CD4-positive, alpha-beta T cell treated with Interferon alpha-2 for 1 hour (primary cell): ENCODE results near the gene TP53RK.

Experiments used
- DNase-seq, 2 donors: peaks; one replicate each; pipeline ENCODE4 v3.0.0-alpha.2; 2020 to 2022

Gene TP53RK

DNA sequence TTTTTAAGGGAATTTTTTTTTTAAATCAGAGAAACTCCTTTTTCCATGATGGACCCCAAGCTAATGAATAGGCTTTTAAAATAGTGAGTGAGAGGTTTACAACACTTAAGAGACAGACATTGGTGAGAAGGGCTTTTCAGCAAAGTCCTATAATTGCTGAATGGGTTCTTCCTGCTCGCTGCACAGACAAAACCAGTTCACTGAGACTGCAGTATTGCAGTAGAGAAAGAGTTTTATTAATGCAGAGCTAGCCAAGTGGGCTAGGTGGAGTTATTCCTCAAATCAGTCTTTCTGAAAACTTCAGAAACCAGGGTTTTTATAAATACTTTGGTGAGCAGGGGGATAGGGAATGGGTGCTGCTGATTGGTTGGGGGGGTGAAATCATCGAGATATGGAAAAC lies 17.0 kb upstream of the TP53RK start:
- no peak for DNase-seq

DNA sequence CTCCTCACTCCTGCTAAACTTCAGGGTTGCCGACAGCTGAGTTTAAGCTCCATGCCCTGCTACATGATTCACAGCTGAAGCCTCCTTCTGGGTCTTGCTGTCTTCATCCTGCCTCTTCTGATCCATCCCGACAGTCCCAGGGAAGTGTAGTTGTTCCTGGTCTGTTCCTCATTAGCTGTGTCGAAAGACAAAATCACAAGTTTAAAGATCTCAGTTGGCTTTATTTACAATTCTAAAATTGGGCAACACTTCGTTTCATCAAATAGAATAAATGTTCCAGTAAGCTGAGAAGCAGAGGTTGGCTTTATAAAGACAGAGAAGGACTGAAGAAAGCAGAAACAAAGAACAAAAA lies 16.1 kb upstream of the TP53RK start:
- DNase-seq = no peak

DNA sequence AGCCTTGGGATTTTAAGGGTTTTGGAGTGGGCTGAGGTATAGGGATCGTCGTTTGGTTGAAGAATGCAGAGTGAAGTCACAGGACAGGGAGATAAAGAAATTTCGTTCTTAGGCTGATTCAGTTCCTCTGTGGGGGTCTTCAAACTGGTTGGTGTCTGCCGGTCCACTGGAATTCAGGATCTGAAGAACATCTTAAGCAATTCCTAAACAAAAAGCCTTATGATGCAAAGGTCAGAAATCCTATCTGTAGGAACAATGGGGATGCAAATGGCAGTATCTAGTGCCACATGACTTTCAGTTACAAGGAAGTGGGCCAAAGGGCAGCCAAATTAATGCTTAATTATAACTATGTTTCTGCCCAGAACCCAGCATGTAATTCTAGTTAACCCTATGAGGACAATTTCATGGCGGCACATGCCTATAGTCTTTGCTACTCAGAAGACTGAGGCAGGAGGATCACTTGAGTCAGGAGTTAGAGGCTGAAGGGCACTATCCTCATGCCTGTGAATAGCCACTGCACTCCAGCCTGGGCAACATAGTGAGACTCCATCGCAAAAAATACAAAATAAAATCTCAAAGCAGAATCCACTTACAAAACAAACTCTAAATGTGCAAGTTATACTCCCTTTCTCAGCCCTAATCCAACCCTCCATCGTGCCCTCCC lies 15.6 kb upstream of the TP53RK start:
- no peak for DNase-seq

DNA sequence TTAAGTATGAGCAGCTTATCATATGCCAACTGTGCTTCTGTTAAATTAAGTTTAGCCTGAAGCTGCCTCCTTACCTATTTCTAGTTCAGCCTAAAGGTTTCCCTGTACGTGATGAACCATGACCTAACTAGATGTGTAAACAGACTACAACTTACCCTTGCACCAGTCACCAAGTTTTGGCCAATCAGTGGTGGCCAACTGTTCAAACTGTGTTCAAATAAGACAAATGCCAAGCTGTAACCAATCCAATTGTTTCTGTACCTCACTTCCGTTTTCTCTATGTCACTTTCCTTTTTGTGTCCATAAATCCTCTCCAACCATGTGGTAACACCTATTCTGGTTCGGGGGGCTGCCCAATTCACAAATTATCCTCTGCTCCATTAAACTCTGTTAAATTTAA lies 14.2 kb upstream of the TP53RK start:
- DNase-seq = no peak

DNA sequence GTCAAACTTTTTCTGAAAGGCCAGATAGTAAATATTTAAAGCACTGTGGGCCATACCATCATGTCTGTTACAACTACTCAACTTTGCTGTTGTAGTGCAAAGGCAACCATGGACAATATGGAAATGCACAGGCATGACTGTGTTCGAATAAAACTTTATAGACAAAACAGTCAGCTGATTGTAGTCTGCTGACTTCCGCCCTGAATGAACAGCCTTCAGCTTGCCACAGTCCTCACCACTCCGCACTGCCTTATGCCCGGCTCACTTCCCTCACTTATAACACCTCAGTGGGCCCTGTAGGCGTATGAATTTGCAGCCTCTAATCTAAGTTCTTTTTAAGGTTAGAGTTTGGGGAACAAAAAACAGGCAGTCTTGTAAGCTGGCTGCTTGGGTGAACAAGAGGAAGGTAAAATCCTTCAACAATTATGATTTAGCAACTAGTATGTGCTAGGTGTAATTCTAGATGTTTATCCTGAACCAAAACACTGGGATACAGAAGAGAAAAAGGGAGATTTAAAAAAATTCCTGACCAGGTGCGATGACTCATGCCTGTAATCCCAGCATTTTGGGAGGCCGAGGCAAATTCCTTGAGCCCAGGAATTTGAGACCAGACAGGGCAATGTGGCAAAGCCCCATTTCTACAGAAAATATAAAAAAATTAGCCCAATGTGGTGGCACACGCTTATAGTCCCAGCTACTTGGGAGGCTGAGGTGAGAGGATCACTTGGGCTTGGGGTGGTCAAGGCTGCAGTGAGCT lies 13.4 kb upstream of the TP53RK start:
- DNase-seq = no peak

DNA sequence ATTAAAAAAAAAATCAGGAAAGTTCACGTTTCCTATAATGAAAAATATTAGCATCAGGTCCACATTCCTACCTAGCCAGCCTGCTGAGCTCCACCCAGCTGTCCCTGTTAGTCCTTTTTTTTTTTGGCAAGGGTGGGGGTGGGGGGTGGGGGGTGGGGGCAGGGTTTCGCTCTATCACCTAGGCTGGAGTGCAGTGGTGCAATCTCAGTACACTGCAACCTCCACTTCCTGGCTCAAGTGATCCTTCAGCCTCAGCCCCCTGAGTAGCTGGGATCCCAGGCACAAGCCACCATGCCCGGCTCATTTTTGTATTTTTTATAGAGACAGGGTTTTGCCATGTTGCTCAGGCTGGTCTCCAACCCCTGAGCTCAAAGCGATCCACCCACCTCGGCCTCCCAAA lies 12.7 kb upstream of the TP53RK start:
- no peak for DNase-seq

DNA sequence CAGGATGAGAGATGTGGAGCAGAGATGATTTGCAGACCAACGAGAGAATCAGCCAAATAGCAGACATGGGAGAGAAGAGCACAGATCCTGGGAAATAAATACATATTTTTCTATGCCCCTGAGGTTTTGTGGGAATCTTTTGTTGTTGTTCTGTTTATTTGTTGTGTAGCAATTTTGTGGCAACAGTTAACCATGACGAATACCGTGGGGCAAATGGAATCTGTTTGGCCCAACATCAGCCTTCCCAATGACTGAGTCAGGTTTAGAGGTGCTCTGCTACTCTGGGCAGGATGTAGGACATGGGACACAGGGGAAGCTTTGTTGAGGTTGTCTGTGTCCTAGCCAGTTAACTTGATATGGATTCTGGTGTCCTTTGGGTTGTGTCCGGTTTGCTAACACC lies 12.3 kb upstream of the TP53RK start:
- DNase-seq = no peak

DNA sequence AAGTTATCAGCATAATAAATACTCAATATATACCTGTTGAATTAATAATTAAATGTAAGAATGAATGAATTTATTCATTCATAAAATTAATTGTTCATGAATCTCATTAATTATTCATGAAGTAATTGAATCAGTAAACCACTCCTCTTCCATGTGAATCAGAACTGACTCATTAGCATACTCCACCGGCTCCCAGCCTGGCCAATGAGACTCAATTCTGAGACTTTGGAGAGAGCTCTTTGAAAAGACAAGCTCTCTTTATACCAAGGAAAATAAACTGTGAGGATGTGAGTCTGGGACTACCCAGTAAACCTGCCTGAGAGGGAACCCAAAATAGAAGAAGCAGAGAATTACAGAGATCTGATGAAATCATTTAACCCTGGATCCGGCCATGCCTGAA lies 11.8 kb upstream of the TP53RK start:
- no peak for DNase-seq

DNA sequence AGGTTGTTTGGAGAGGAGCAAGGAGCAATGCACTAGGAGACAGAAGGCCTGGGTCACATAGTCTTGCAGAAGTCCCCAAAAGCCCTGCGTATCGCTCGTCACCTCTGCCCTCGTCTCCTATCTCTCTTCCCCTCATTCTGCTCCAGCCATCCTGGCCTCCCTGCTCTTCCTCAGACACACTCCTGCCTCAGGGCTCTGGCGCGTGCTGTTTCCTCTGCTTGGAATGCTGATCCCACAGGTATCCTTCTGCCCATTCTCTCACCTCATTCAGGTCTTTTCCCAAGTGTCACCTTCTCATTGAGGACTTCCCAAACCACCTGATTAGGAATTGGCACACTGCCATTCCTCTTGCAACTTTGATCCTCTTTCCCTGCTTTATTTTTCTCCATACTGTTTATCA lies 11.2 kb upstream of the TP53RK start:
- no peak for DNase-seq

DNA sequence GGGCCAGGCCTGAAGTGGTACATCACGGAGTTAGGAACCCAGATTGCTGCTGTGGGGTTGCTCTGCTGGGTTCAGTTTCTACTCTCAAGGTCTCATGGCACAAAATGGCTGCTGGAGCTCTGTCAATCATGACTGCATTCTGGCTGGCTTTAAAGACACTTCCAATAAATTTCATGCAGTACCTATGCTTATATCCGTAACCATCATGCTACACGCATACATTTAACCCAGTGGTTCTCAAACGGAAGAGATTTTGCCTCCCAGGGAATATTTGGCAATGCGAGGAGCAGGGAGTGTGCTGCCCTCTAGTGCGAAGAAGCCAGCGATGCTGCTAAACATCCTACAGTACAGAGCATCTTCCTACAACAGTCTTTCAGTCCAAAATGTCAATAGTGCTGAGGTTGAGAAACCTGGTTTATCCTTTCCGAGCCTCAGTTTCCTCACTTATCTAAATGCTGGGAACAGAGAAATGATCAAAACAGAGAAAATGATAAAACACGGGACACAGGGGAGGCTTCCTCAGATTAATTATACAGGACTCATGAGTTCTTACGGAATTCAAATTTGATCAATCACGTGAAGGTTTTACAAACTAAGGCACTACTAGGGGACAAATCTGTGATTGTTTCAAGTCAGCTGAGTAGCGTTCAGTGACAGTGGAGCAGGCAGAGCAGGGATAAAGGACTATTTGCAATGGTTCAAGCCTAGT lies 10.6 kb upstream of the TP53RK start:
- no peak for DNase-seq

DNA sequence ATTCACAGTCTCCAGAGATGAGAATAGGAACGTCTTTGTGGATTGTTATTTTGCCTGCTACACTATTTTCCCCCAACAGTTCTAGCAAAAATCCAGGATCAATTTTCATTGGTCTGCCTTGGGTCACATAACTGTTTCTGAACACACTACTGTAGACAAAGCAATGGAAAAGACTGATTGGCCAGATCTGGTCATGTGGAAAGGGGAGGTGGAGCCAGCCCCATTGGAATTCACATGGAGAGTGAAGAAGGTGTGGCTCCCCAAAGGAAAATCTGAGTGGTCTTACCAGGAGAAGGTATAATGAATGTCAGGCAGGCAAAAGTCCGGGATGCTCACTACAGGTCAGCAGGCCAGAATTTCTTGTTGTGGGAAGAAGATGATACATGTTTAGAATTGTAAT lies 9.5 kb upstream of the TP53RK start:
- no peak for DNase-seq

DNA sequence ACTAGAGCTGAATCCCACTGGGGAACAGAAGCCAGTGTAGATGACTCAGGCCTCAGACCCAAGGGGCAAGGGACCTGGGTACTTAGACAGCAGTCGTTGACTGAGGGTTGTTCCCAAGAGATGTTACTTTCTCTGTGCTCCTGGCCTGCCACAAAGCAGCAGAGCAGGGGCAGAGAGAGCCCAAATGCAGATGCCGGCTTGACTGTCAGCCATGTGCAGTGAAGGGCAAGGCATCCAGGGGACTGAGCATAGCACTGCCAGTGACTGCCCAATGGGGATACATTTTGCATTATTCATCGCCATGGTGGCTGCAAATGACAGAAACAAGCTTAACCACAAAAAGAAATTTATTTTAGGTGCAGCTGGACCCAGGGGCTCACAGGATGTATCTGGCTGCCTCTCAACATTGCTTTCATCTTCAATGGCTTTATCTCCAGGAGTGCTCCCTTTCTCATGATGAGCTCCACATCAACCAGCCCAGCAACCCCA lies 7.6 kb upstream of the TP53RK start:
- no peak for DNase-seq

DNA sequence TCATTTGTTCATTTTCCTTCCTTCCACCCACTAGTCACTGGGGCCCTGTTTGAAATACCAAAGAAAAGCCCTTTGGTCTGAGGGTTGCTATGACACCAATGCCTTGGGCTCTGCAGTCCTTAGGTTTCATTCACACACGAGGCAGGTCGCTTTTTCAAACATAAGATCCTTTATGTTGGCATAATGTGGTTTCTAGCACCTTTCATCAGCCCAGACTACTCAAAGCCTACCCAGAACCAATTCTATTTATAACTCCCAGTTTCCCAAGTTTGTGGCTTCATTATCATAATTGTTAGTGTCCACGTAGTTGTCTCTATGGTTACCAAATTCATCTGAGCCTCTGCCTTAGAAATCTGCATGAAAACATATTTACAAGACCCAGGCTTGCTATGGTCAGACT lies 6.6 kb upstream of the TP53RK start:
- DNase-seq = no peak

DNA sequence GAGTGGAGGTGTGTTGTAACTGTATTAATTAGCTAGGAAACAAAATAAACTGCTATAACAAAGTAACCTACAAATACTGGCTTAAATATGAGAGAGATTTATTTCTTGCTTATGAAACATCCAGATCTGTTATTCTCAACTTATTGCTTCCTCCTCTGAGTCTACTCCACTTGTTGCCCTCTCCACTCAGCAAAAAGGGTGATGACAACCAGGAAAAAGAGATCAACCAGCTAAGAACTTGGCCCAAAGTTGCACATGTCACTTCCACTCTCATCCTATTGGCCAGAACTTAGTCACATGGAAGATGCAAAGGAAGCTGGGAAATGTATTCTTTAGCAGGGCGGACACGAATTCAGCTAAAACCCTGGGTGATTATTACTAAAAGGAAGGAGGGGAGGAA lies 5.2 kb upstream of the TP53RK start:
- peak; percentile 14 to 43 for DNase-seq

DNA sequence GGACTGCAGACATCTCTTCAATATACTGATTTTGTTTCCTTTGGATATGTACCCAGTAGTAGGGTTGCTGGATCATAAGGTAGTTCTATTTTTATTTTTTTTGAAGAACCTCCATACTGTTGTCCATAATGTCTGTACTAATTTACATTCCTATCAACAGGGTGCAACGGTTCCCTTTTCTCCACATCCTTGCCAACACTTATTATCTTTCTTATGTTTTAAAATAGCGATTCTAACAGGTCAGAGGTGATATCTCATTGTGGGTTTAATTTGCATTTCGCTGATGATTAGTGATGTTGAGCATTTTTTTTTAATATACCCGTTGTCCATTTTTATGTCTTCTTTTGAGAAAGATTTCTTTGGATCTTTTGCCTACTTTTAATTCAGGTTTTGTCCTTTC lies 2.0 kb upstream of the TP53RK start:
- no peak for DNase-seq

DNA sequence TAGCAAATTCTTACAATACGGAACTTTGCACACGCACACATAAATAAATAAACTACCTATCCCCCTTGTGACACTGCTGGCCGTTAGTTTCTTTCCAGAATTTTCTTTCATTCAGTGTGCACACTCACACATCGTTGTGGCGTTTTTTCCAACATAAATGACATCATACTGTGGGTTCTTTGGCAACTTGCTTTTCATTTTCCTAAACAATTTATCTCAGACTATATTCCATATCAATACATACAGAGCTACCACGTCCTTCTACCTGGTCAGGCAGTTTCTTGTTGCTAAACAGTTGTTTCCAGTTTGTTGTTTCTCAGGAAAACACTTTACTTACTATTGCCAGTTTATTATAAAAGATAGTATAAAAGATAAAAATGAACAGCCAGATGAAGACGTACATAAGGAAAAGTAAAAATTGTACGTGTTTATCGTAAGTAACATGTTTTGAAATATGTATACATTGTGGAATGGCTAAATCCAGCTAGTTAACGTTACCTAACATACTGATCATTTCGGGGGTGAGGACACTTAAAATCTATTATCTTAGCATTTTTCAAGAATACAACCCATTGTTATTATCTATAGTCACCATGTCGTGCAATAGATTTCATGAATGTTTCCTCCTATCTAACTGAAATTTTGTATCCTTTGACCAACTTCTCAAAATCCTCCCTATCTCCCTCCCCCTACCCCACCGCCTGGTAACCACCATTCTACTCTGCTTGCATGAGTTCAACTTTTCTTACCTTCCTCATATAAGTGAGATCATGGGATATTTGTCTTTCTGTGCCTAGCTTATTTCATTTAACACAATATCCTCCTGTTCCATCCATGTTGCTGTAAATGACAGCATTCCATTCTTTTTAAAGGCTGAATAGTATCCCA lies 1.2 kb upstream of the TP53RK start:
- no peak for DNase-seq

DNA sequence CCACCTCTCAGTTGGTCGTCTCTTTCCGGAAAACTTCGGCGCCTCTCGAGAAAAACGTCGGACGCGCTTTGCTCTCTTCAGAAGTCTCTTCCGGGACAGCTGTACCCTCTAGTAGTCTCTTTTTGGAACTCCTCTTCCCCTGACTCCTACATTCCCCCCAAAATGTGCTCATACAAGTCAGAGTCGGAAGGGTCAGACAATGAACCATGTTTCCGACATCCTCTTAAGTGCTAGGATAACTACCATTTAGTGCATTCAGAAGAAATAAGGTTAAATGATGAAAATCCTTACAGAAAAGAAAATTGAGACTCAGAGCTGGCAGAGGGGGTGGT lies 476 bp upstream of the TP53RK start:
- DNase-seq = no peak

DNA sequence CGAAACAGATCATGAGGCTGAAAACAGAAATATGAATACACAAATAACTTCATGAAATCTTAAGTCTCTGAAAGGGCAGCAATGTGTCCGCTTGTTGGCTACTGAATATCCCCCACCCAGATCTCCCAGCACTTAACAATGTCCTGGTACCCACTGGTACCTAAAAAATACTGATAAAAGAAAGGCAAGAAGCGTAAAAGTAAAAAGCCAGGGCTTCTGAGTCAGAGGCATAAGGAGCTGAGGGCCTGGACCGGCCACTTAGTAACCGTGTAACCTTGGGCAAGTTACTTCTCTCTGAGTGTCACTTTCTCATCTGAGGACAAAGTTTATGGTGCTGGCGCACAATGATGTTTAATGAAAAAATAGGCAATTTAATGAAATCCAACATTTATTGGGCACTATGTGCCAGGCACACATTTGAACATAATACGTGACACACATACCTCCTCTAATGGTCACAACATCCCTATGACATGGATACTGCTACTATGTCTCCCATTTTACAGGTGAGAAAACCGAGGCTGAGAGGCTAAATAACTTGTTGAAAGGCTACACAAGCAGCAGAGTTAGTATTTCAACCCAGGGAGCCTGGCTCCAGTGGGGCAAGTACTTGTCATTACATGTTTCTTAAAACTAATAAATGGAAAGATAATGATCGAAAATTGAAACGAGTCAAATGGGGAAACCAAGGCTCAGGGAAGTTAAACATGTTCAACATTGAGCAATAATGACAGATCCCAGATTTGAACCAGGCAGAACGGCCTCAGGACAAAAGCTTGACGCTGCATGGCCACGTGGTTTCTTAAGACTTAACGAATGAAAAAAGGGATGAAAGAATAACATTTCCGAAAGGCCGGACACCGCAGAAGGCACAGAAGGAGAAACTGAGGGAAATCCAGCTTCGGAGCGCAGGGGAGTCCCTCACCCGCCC lies 828 bp downstream of the TP53RK start:
- DNase-seq = no peak

DNA sequence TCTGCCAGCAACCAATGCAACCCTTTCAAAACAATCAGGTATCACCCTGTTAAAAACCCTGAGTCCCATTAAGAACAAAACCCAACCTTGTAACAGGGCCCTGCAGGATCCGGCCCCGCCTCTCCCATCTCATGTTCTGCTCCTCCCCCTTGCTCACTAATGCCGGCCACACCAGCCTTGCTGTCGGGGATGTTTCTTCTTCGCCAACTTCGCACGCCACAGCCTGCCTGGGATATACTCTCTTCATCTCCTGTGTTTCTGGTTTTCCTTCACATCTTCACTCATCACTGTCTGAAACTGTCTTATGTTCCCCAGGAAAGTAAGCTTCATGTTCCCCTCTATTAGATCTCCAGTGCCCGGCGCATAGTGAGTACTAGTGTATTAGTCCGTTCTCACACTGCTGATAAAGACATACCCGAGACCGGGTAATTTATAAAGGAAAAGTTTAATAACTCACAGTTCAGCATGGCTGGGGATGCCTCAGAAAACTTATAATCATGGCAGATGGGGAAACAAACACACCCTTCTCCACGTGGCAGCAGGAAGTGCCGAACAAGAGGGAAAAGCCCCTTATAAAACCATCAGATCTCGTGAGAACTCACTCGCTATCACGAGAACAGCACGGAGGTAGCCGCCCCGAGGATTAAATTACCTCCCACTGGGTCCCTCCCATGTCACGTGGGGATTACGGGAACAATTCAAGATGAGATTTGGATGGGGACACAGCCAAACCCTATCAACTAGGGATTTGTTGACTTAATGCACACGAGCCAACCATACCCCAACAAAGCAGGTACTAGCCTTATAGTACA lies 5.1 kb downstream of the TP53RK start:
- DNase-seq = no peak

DNA sequence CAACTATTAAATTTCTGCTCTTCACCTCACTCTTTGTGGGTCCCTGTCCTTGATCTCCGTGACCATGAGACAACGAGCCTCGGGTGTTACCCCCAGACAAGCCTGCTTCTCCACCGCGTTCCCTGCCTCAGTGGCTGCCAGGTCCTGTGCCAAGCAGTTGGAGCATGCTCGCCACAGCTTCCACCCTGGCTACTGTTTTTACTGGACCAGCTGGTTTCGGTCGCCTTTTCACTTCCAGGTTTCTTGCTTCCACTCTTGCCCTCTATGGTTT lies 5.6 kb downstream of the TP53RK start:
- no peak for DNase-seq

DNA sequence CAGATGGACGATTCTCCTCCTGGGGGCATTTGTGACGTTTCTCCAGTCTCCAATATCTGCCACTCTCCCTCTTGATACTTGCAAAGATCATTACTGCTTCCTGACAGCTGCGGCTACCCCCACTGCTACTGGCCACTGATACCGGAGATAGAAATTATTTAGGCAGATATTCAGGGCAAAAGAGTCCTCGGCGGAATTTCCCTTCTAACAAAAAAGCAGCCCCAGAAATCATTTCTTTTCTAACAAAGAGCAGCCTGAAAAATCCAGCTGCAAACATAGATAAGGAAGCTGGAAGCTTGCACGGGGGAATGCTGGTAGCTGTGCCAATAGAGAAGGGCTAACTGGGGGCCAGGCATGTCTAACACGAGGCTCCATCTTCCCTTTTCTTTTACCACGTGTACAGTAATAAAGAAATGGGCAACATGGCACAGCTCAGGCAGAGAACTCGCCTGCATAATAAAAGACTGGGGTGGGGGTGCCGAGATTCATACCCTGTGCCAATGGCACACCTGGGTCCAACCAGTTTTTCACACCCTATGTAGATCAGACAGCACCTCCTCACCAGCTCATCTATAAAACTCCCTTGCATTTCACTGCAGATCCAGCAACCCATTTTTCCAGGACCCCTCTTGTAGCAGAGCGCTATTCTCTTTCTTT lies 6.1 kb downstream of the TP53RK start:
- no peak for DNase-seq
